ENCODE data around the gene TIMM13.

The TIMM13 gene

DNA sequence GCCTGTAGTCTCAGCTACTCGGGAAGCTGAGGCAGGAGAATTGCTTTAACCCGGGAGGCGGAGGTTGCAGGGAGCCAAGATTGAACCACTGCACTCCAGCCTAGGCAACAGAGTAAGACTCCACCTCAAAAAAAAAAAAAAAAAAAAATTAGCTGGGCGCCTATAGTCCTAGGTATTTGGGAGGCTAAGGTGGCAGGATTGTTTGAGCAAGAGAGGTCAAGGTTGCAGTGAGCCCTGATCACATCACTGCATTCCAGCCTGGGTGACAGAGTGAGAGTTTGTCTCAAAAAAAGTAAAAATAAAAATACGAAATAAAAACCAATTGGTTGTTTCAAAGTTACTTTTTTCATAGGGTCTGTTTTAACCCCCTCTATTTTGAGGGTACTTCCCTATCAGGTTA lies 30.7 kb upstream of the TIMM13 start:
- TF ChIP-seq, protein P1, sequence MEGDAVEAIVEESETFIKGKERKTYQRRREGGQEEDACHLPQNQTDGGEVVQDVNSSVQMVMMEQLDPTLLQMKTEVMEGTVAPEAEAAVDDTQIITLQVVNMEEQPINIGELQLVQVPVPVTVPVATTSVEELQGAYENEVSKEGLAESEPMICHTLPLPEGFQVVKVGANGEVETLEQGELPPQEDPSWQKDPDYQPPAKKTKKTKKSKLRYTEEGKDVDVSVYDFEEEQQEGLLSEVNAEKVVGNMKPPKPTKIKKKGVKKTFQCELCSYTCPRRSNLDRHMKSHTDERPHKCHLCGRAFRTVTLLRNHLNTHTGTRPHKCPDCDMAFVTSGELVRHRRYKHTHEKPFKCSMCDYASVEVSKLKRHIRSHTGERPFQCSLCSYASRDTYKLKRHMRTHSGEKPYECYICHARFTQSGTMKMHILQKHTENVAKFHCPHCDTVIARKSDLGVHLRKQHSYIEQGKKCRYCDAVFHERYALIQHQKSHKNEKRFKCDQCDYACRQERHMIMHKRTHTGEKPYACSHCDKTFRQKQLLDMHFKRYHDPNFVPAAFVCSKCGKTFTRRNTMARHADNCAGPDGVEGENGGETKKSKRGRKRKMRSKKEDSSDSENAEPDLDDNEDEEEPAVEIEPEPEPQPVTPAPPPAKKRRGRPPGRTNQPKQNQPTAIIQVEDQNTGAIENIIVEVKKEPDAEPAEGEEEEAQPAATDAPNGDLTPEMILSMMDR (IDR thresholded peaks at IDR 0.05; ENCODE audit: low read depth, low read length) = no peak
- no peak for DNase-seq (ENCODE audit: extremely low read depth, low read depth)

DNA sequence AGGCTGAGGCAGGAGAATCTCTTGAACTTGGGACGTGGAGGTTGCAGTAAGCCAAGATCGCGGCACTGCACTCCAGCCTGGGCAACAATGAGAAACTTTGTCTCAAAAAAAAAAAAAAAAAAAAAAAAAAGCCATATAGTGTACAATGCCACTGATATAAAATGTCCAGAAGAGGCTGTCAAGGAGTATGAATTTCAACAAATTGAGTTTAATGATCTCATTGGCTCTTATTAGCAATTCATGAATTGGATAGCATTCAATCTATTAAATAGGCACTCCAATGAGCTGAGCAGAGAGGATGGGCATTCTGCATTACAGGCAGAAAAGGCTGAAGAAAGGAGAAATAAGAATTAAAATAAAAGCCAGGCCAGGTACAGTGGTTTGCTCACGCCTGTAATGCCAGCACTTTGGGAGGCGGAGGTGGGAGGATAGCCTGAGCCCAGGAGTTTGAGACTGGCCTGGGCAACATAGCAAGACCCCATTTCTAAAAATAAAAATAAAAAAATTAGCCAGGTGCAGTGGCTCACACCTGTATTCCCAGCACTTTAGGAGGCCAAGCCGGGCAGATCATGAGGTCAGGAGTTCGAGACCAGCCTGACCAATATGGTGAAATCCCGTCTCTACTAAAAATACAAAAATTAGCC lies 30.1 kb upstream of the TIMM13 start:
- no peak for DNase-seq (ENCODE audit: extremely low read depth, low read depth)
- TF ChIP-seq, protein P1 (IDR thresholded peaks at IDR 0.05; ENCODE audit: low read depth, low read length) = no peak

DNA sequence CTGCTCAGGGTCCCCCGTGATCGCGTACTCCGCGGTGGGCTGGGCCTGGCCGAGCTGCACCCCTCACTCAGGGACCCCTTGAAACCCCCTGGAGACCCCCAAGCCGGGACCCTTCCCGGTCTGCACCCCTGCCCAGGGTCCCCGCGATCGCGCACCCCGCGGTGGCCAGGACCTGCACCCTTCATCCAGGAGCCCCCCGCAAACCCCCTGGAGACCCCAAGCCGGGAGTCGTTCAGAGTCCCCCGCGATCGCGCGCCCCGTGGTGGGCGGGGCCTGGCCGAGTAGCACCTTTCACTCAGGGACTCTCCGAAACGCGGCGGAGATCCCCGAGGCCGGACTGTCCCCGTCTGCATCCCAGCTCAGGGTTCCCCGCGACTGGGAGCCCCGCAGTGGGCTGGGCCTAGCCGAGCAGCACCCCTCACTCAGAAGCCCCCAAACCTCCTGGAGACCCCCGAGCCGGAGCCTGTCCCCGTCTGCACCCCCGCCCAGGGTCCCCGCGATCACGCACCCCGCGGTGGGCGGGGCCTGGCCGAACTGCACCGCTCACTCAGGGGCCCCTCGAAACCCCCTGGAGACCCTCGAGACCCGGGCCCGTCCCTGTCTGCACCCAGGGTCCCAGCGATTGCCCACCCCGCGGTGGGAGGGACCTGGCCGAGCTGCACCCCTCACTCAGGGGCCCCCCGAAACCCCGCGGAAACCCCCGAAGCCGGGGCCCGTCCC lies 28.6 kb upstream of the TIMM13 start:
- TF ChIP-seq, protein P1 (IDR thresholded peaks at IDR 0.05; ENCODE audit: low read depth, low read length) = no peak

DNA sequence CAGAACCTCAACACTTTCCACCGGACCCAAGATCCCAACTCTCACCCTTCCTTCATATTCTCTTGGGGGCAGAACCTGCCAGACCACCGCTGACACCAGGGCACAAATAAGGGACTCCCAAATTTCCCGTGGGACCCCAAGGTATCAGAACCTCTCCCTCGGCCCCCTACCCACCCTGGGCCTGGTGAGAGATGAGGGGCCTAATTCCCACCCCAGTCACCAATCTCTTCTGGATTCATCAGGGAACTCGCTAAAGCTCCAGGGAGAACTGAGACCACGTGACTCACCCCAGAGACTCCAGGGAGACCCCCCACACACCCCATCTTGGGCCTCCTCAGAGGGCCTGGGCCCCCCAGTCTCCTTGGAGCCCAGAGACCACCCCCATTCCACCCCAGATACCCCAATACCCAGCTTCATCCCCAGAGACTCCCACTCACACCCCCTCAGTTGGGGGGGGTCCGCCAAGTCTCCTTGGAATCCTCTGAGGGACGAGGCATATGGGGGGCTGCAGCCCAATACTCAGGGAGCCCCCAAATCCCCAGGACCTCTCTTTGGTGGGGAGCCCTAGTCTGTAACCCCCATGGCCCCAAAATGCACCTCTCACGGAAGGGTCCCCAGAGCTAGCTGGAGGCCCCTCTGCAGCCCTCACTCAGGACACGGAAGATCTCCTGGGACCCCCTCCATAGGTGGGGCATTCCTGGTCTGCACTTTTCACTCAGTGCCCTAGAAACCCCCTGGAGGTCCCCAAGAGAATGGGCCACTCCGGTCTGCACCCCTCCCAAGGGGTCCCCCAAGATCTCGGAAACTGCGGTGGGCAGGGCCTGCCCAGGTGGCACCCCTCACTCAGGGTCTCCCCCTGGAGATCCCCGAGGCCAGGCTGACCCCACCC lies 27.8 kb upstream of the TIMM13 start:
- TF ChIP-seq, protein P1 (IDR thresholded peaks at IDR 0.05; ENCODE audit: low read depth, low read length) = no peak
- no peak for DNase-seq (ENCODE audit: extremely low read depth, low read depth)

More for the DNA sequence above, 28.6 kb upstream of the TIMM13 start:
- no peak for DNase-seq (ENCODE audit: extremely low read depth, low read depth)

DNA sequence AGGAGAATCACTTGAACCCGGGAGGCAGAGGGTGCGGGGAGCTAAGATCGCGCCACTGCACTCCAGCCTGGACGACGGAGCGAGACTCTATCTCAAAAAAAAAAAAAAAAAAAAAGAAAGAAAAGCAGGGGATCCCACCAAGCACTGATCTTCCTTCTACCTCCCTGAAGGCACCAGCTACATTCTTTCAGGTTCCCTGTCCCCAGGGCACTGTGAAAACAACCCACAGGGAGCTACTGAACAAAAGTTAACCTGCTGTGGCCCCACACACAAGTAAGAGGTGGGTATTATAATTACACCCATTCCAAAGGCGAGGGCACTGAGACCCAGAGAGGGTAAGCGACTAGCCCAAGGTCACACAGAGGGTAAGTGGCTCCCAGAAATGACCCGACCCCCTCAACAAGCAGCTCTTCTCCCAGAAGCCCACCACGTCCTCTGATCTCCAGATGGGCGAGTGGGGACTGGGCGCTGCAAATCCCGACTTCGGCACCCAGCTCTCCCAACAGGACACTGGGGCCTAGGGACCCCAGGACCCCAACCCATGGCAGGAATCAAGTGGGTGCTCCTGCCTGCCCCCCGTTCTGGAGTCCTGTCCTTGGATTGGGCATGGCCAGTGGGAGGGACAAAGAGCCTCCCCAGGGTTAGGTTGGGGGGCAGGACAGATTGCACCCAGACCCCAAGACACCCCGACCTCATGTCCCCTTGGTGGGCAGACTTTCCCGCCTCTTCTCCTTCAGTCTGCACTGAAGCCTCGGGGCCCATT lies 27.0 kb upstream of the TIMM13 start:
- TF ChIP-seq, protein P1 (IDR thresholded peaks at IDR 0.05; ENCODE audit: low read depth, low read length) = no peak
- no peak for DNase-seq (ENCODE audit: extremely low read depth, low read depth)

DNA sequence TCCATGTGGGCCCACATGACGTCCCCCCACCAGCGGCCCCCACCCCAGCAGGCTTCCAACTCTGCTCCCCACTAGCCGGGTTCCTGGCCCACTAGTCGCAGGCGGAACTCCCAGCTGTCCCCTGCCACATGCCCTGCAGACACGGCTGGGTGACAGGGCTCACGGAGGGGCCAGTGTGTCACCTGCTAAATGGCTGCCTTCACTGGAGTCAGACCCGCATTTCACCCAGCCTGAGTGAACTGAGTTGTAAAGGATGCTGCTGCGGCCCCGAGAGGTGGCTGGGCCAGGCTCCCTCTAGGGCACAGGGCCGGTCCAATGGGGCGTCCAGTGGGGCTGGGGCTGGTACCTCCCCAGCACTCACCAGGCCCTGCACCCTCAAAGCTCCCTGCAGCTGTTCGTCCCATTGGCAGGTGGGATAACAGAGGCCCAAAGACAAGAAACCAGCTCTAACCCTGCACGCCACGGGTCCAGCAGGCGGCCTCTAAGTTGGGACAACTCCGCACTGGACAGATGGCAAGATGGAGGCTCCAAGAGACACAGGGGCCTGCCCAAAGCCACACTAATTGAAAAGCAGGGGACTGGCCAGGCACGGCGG lies 26.1 kb upstream of the TIMM13 start:
- TF ChIP-seq, protein P1 (IDR thresholded peaks at IDR 0.05; ENCODE audit: low read depth, low read length) = no peak
- DNase-seq (ENCODE audit: extremely low read depth, low read depth) = no peak

All from AG09319 (cell line).